H1 (cell line): ENCODE measurements around the gene LAMA3. TPM values are rescaled to one million over a fixed set of nuclear protein-coding genes. Genes with fewer than 3 reads are reported as not detected.

ENCODE experiments used
- BACH1 ChIP-seq: IDR thresholded peaks from 2 replicates; pipeline ENCODE4 v1.6.1; 2012; ENCODE audit warnings: low read length, improper control_type of control experiment
- CHD1 ChIP-seq: IDR thresholded peaks from 2 replicates; pipeline ENCODE4 v1.6.1; 2012; ENCODE audit warnings: low read depth, low read length, improper control_type of control experiment
- CREB1 ChIP-seq: IDR thresholded peaks from 2 replicates; pipeline ENCODE4 v1.6.1; 2012; ENCODE audit warnings: inconsistent platforms
- EP300 ChIP-seq, 2 experiments: IDR thresholded peaks; 1 replicate in 1 of 2; 2 replicates in 1 of 2; pipeline ENCODE4 v1.6.1; 2011 to 2012; ENCODE audit warnings: low read depth in 2 of 2, low read length in 2 of 2, mild to moderate bottlenecking in 2 of 2, borderline replicate concordance in 1 of 2, inconsistent platforms in 1 of 2, moderate library complexity in 1 of 2
- EZH2 ChIP-seq: fragments of 200-600 bp; sonication (generic); IDR thresholded peaks from 2 replicates; pipeline ENCODE4 v1.7.1; 2012; ENCODE audit warnings: low read depth, mild to moderate bottlenecking, moderate library complexity, low read length, inconsistent platforms; ENCODE audit not compliant: severe bottlenecking
- GABPA ChIP-seq: IDR thresholded peaks from 2 replicates; pipeline ENCODE4 v1.6.1; 2011; ENCODE audit warnings: mild to moderate bottlenecking, low read length, moderate library complexity, borderline replicate concordance; ENCODE audit not compliant: insufficient read depth
- KDM1A ChIP-seq: fragments of 200-600, 300-600 bp; sonication (generic); IDR thresholded peaks from 2 replicates; pipeline ENCODE4 v1.7.1; 2016; ENCODE audit warnings: mild to moderate bottlenecking, low read length, borderline replicate concordance
- NRF1 ChIP-seq: IDR thresholded peaks from 2 replicates; pipeline ENCODE4 v1.6.1; 2011; ENCODE audit warnings: mild to moderate bottlenecking, low read depth, low read length, improper control_type of control experiment
- PHF8 ChIP-seq: fragments of 200-600 bp; sonication (generic); conservative IDR thresholded peaks from 2 replicates; pipeline ENCODE4 v1.7.1; 2012; ENCODE audit warnings: low read depth, mild to moderate bottlenecking, inconsistent platforms, low read length, moderate library complexity
- POLR2AphosphoS5 ChIP-seq: IDR thresholded peaks from 2 replicates; pipeline ENCODE4 v1.6.1; 2011; ENCODE audit warnings: low read depth, low read length
- SP4 ChIP-seq: IDR thresholded peaks from 2 replicates; pipeline ENCODE4 v1.6.1; 2012; ENCODE audit warnings: low read length, inconsistent platforms
- polyA plus RNA-seq, 7 experiments: library from polyadenylated mRNA; depleted of rRNA in 3 of 7; stranded (reverse) in 5 of 7; unstranded in 2 of 7; fragments of >200 nt in 5 of 7; fragments of 200-250 nt in 2 of 7; gene quantifications; 1 replicate in 5 of 7; 2 replicates in 1 of 7; 4 replicates in 1 of 7; pipeline versions ENCODE4 v1.2.1 to v1.2.3, GENCODE V29; 2011 to 2013; ENCODE audit warnings: missing spikeins in 2 of 7, mixed read lengths in 2 of 7
- total RNA-seq: library from RNA; stranded (reverse); fragmentation: NEBNext Ultra II Directional; extraction: Animal tissue kit (Norgen Biotek cat#: 25700); gene quantifications from 2 replicates; pipeline ENCODE4 v1.2.1, GENCODE V29; 2021
- TF ChIP-seq, protein P1 (sequence below), 3 experiments: IDR thresholded peaks; 1 replicate in 2 of 3; 2 replicates in 1 of 3; pipeline versions ENCODE4 v1.5.1 to v1.6.1; 2011; ENCODE audit warnings: low read length in 3 of 3, mild to moderate bottlenecking in 3 of 3, inconsistent platforms in 2 of 3, low read depth in 1 of 3, moderate library complexity in 1 of 3; ENCODE audit not compliant: insufficient read depth in 1 of 3; ENCODE audit errors: control extremely low read depth in 1 of 3

Gene LAMA3
- total and polyA plus RNA-seq, 2 of the 8 experiments (the other 6 are each of a cell fraction or from before 2014, with no cell fraction given), result 0.76 to 5.0 TPM

DNA sequence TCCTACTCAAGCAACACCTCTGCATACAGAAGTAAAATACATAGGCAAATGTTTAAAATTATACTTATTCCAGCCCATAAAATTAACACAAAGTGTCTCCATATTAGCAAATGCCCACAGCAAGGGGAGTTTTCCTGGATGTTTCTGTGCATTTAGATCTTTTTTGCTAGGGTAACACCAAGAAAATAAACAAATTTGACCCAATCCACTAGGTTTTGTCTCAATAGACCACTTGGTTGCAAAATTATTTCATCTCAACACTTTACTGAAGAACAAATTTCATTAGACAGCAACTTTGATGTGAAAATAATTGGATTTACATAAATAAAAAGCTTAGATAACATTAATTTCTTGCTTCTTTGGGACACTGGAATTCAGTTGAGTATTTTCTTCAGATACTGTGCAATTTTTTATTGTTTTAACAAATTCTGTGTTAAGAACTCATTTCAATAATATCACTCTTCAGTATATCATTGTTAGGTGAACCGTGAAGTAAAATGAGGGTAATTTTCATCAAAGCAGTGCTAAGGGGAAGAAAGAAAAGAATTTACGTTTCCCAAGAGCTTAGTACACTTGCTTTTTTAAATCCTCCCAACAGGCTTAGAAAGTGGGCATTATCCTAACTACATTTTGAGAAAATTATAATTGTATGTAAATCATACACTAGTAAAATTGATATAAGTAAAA, 191.8 kb downstream of the LAMA3 start (continued):
- TF ChIP-seq, protein P1, sequence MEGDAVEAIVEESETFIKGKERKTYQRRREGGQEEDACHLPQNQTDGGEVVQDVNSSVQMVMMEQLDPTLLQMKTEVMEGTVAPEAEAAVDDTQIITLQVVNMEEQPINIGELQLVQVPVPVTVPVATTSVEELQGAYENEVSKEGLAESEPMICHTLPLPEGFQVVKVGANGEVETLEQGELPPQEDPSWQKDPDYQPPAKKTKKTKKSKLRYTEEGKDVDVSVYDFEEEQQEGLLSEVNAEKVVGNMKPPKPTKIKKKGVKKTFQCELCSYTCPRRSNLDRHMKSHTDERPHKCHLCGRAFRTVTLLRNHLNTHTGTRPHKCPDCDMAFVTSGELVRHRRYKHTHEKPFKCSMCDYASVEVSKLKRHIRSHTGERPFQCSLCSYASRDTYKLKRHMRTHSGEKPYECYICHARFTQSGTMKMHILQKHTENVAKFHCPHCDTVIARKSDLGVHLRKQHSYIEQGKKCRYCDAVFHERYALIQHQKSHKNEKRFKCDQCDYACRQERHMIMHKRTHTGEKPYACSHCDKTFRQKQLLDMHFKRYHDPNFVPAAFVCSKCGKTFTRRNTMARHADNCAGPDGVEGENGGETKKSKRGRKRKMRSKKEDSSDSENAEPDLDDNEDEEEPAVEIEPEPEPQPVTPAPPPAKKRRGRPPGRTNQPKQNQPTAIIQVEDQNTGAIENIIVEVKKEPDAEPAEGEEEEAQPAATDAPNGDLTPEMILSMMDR (IDR thresholded peaks at IDR 0.05; ENCODE audit: control extremely low read depth in 1 of 3, insufficient read depth in 1 of 3, low read depth in 1 of 3, low read length in 3 of 3), result no peak
- TF ChIP-seq CREB1, result no peak
- no peak for TF ChIP-seq POLR2AphosphoS5
- TF ChIP-seq CHD1, result no peak
- TF ChIP-seq EP300 (IDR thresholded peaks at IDR 0.05; ENCODE audit: borderline replicate concordance in 1 of 2, low read depth in 2 of 2, low read length in 2 of 2), result no peak
- no peak for TF ChIP-seq KDM1A
- no peak for TF ChIP-seq SP4
- TF ChIP-seq NRF1, result no peak
- TF ChIP-seq EZH2, result no peak
- TF ChIP-seq PHF8, result no peak
- no peak for TF ChIP-seq BACH1
- TF ChIP-seq GABPA, result no peak
